Medulla oblongata (tissue), 1 donor: ENCODE measurements around the gene PCBP2.
"Not testable (repeated sequence)": the region's sequence is repeated elsewhere in the genome, so short reads cannot be mapped to it uniquely, and the experiment has no call there.

Experiments
- DNase-seq: peaks from one replicate; pipeline ENCODE4 v3.0.0-alpha.2; 2015; ENCODE audit errors: extremely low spot score

The PCBP2 gene

DNA sequence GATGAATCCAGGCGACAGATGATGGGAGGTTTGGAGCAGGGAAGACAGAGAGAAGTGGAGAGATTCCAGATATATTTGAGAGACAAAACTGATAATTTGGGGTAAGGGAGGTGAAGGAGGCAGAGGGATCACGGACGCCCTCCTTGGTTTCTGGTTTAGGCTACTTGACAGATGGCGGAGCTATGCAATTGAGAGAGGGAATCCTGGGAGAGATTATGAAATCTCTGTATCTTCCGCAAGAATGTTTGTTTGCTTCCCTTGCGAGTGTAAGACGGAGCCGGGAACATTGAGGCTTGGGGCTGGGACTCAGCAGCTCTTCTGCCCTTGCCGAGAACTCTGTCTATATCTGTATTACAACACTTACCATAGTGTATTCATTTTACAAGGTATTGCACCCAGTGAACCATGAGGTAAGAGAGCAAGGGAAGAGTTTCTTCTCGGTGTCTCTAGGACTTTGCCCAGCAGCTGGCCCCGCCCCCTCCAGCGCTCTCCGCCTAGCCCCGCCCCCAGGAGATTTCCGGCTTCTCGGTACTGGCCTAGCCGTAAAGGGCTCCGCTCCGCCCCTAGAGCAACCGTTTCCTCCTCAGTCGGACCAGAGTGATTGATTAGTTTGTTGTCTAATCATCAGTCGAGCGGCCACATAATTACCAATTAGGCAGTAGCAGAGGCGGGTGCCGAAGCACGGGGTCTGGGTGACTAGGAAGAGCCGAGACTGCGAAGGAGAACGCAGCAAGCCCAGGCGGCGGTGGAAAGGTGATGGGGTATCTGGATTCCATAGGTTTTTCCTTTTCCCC, 10.7 kb upstream of the PCBP2 start, which contains the start of gene PRR13:
Gene PRR13 (plus strand): TSS at position 695 of the 794 bp plus-strand sequence. CDS start 981 bp downstream, outside the sequence.
- DNase-seq: peak; percentile 100

DNA sequence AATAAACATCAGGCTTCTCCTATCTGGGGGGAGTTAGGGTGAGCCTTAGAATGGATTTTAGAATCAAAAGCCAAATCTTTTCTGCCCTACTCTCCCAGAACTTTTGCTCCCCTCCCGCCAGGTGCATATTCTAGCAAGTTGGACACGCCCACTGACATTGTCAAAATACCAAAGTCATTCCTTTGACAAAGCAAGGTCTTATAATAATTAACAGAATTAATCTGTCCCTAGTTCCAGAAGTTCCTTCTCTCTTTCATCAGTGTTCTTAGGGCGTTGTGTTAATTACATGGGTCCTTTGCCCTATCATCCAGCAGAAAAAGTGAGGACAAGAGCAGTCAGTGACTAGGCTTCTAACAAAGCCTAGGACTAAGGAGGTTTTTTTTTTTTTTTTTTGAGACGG, 7.9 kb upstream of the PCBP2 start:
- no peak for DNase-seq

- DNase-seq: not testable (repeated sequence)
Measured at GRCh38 chr12:53444593-53445325, 7.1 kb upstream of the PCBP2 start.

DNA sequence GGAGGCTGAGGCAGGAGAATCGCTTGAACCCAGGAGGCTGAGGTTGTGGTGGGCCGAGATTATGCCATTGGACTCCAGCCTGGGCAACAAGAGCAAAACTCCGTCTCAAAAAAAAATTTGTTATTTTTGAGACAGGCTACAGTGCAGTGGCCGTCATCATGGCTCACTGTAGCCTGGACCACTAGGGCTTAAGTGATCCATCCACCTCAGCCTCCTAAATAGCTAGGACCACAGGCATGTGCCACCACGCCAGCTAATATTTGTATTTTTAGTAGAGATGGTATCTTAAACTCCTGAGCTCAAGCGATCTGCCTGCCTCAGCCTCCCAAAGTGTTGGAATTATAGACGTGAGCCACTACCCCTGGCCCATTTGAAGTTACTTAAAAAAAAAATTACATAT, 966 bp upstream of the PCBP2 start:
- no peak for DNase-seq

GRCh38 chr12:53452159-53453077, 516 bp downstream of the PCBP2 start:
- DNase-seq: peak; percentile 89

GRCh38 chr12:53453953-53454640, 2.2 kb downstream of the PCBP2 start:
- no peak for DNase-seq

- DNase-seq: no peak
Measured at GRCh38 chr12:53454707-53455106, 2.8 kb downstream of the PCBP2 start.

- DNase-seq: no peak
Measured at GRCh38 chr12:53456654-53457366, 4.9 kb downstream of the PCBP2 start.

- no peak for DNase-seq
Measured at GRCh38 chr12:53459097-53459496, 7.2 kb downstream of the PCBP2 start.

GRCh38 chr12:53461059-53461458, 9.2 kb downstream of the PCBP2 start:
- no peak for DNase-seq

DNA sequence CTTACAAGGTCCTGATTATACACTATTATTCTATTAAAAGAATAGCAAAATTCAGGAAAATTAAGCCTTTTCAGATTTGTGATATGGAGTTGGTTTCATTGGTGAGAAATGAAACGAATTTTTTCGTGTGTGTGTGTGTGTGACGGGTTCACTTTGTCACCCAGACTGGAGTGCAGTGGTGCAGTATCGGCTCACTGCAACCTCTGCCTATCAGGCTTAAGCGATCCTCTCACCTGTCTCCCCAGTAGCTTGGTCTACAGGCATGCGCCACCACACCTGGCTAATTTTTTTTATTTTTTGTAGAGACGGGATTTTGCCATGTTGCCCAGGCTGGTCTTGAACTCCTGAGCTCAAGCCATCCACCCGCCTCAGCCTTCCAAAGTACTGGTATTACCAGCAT, 9.7 kb downstream of the PCBP2 start:
- no peak for DNase-seq

- no peak for DNase-seq
Measured at GRCh38 chr12:53462935-53463334, 11.0 kb downstream of the PCBP2 start.

GRCh38 chr12:53463802-53464560, 12.1 kb downstream of the PCBP2 start:
- no peak for DNase-seq

GRCh38 chr12:53464685-53465418, 12.9 kb downstream of the PCBP2 start:
- DNase-seq: no peak

- DNase-seq: no peak
Measured at GRCh38 chr12:53465679-53466078, 13.8 kb downstream of the PCBP2 start.

- DNase-seq: no peak
Measured at GRCh38 chr12:53466640-53467039, 14.7 kb downstream of the PCBP2 start.

- no peak for DNase-seq
Measured at GRCh38 chr12:53467082-53467481, 15.2 kb downstream of the PCBP2 start.

GRCh38 chr12:53467880-53468279, 16.0 kb downstream of the PCBP2 start:
- no peak for DNase-seq

DNA sequence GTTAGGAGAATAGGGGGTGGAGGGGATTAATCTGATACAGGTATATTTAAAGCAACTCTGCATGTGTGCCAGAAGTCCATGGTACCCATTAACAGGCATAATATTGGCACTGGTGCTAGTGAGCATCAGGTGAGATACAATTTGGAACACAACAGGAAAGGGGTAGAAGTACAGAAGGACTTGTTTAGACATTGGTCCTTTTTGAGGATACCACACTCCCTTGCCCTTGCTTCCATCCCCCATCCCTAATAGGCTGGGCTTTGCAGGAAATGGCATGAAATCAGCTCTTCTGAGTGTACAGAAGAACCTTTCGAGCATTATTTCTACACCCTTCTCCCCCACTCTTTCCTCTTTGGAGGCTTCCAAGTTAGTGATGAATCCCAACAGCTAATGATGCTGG, 16.4 kb downstream of the PCBP2 start:
- DNase-seq: no peak
